Astrocyte (in vitro differentiated cells and primary cell): ENCODE measurements around the gene AARS1.

ENCODE experiments used
- CTCF ChIP-seq: IDR thresholded peaks from 2 replicates; pipeline ENCODE4 v1.5.1; 2011; ENCODE audit warnings: low read depth, mild to moderate bottlenecking, inconsistent platforms, low read length, moderate library complexity; ENCODE audit not compliant: insufficient read depth
- EZH2 ChIP-seq: IDR thresholded peaks from 2 replicates; pipeline ENCODE4 v1.6.1; 2012; ENCODE audit warnings: mild to moderate bottlenecking, low read length, inconsistent platforms; ENCODE audit not compliant: insufficient read depth

- no peak for TF ChIP-seq CTCF
- TF ChIP-seq EZH2, result no peak
These were observed 31.2 kb downstream of the AARS1 start for GRCh38 chr16:70258065-70258464.
